Skin epidermis (tissue), 12 donors: ENCODE results near the gene QRSL1.
"Not testable (repeated sequence)": the region's sequence is repeated elsewhere in the genome, so short reads cannot be mapped to it uniquely, and the experiment has no call there.

ENCODE experiments used
- H3K27ac ChIP-seq, 21 experiments: fragments of 200-600 bp; sonication (generic) in 11 of 21; one replicate each; pipeline ENCODE4 v1.5.0; 2020; ENCODE audit warnings: mild to moderate bottlenecking in 3 of 21, inconsistent platforms in 2 of 21, moderate library complexity in 2 of 21
- H3K4me3 ChIP-seq, 7 experiments: fragments of 200-600 bp; sonication (generic) in 2 of 7; one replicate each; pipeline ENCODE4 v1.5.0; 2020; ENCODE audit warnings: inconsistent platforms in 2 of 7, mild to moderate bottlenecking in 2 of 7, moderate library complexity in 1 of 7

Gene QRSL1

GRCh38 chr6:106620931-106621672, 8.3 kb upstream of the QRSL1 start:
- H3K27ac ChIP-seq = no peak overlapping the region
- no peak overlapping the region for H3K4me3 ChIP-seq

- Histone ChIP-seq H3K27ac (no peak overlapping the region), H3K4me3 (no peak overlapping the region)
Observed at GRCh38 chr6:106622412-106622811, 7.0 kb upstream of the QRSL1 start.

GRCh38 chr6:106623039-106623438, 6.3 kb upstream of the QRSL1 start:
- Histone ChIP-seq H3K4me3 (no peak overlapping the region), H3K27ac (no peak overlapping the region)

GRCh38 chr6:106626485-106626884, 2.9 kb upstream of the QRSL1 start:
- no peak overlapping the region for H3K4me3 ChIP-seq
- H3K27ac ChIP-seq = no peak overlapping the region

- not testable (repeated sequence) for H3K4me3 ChIP-seq
- peak overlapping the region in 2 of 21 experiments; percentile 82 to 93 for H3K27ac ChIP-seq
Observed at GRCh38 chr6:106627760-106628159, 1.6 kb upstream of the QRSL1 start.

GRCh38 chr6:106628658-106629102, 698 bp upstream of the QRSL1 start:
- Histone ChIP-seq H3K27ac (peak overlapping the region in 20 of 21 experiments; percentile 53 to 93 (median 82)), H3K4me3 (peak overlapping the region; percentile 51 to 93 (median 77))

- Histone ChIP-seq H3K4me3 (peak overlapping the region; percentile 51 to 93 (median 77)), H3K27ac (peak overlapping the region; percentile 53 to 93 (median 82))
Observed at GRCh38 chr6:106629859-106630163, 433 bp downstream of the QRSL1 start.

- H3K4me3 ChIP-seq = peak overlapping the region; percentile 51 to 93 (median 77)
Observed at GRCh38 chr6:106630366-106630765, 988 bp downstream of the QRSL1 start.

GRCh38 chr6:106631346-106631745, 2.0 kb downstream of the QRSL1 start:
- no peak overlapping the region for H3K27ac ChIP-seq
- no peak overlapping the region for H3K4me3 ChIP-seq

More at GRCh38 chr6:106630366-106630765, 988 bp downstream of the QRSL1 start:
- H3K27ac ChIP-seq = peak overlapping the region in 6 of 21 experiments; percentile 82 to 93 (median 88)

DNA sequence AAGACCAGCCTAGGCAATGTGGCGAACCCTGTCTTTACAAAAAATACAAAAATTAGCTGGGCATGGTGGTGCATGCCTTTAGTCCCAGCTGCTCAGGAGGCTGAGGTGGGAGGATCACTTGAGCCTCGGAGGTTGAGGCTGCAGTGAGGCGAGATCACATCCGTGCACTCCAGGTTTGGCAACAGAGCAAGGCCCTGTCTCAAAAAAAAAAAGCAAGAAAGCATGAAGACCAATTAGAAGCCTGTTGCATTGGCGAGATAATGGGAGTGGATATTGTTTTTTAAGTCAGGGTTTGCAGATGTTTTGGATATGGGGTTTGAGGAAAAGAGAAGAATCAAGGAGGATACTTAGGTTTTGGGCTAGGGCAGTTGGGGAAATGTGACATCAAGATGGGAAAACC, 5.2 kb downstream of the QRSL1 start:
- Histone ChIP-seq H3K27ac (no peak overlapping the region), H3K4me3 (no peak overlapping the region)

DNA sequence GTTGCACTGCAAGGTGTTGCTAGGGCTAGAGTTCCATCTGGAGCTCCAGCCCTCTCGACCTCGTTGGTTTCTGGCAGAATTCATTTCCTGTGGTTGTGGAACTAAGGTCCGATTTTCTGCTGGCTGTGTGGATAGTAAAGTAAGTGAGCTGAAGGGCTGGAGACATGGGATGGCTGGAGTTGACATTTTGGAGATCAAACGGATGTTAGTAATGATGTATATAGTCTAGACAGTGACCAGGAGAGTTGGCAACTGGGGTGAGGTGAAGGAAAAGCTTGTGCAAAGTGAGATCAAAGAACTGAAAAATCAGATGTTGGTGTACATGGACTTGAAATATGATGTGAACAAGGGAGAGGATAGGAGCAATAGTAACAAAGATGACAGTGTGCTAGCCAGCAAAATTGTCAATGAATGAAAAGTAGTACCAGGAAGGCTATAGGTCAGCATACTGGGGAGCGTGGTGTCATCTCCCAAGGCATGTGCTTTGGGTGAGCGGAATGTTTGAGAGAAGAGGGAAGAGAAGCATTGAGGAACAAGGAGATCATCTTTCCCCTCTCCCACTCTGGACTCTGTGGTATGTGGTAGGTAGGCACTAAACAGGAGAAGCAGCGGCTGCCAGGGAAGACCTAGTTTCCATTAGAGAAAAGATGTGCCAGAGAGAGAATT, 7.8 kb downstream of the QRSL1 start:
- Histone ChIP-seq H3K4me3 (no peak overlapping the region), H3K27ac (peak overlapping the region in 1 of 21 experiments; percentile 66)

GRCh38 chr6:106637717-106638341, 8.5 kb downstream of the QRSL1 start:
- Histone ChIP-seq H3K4me3 (no peak overlapping the region), H3K27ac (peak overlapping the region in 3 of 21 experiments; percentile 45 to 73 (median 64))

GRCh38 chr6:106639812-106640211, 10.4 kb downstream of the QRSL1 start:
- Histone ChIP-seq H3K4me3 (no peak overlapping the region), H3K27ac (no peak overlapping the region)

DNA sequence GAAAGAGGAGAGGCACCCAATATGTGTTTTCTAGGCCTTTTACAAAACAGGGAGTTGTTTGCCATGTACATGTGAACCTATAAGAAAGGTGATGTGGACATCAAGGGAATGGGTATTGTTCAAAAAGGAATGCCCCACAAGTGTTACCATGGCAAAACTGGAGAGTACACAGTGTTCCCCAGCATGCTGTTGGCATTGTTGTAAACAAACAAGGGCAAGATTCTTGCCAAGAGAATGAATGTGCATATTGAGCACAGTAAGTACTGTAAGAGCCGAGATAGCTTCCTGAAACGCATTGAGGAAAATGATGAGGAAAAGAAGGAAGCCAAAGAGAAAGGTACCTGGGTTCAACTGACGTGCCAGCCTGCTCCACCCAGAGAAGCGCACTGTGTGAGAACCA, 13.1 kb downstream of the QRSL1 start:
- Histone ChIP-seq H3K4me3 (no peak overlapping the region), H3K27ac (no peak overlapping the region)

DNA sequence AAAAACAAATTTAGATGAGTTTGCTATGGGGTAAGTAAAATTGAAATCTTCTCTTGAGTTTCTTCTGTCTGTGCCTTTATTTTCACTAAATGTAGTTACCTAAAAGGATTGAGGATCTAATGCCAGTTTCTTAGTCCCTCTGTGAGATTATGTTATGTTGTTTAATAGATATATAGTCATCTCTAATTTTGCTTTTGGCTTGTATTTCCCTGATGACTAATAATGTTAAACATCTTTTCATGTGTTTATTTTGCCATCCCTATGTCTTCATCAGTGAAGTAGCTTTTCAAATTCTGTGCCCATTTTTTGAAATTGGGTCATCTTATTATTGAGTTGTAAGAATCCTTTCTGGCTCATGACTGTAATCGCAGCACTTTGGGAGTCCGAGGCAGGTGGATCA, 13.7 kb downstream of the QRSL1 start:
- Histone ChIP-seq H3K4me3 (no peak overlapping the region), H3K27ac (no peak overlapping the region)

- peak overlapping the region in 1 of 21 experiments; percentile 51 for H3K27ac ChIP-seq
- H3K4me3 ChIP-seq = no peak overlapping the region
Observed at GRCh38 chr6:106648651-106649308, 19.4 kb downstream of the QRSL1 start.

DNA sequence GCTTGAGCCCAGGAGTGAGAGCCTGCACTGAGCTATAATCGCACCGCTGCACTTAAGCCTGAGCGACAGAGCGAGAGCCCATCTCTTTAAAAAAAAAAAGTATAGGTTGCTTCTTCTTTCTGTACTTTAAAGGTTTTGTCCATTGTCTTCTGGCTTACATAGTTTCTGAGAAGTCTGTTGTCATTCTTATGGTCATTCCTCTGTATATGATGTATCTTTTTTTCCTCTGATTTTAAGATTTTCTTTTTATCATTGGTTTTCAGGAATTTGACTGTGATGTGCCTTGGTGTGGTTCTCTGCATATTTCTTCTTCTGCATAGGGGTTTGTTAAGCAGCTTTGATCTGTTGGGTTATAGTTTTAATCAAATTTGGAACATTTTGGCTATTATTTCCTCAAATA, 29.1 kb downstream of the QRSL1 start:
- Histone ChIP-seq H3K4me3 (no peak overlapping the region), H3K27ac (no peak overlapping the region)

- Histone ChIP-seq H3K4me3 (no peak overlapping the region), H3K27ac (no peak overlapping the region)
Observed at GRCh38 chr6:106659859-106660258, 30.5 kb downstream of the QRSL1 start.

DNA sequence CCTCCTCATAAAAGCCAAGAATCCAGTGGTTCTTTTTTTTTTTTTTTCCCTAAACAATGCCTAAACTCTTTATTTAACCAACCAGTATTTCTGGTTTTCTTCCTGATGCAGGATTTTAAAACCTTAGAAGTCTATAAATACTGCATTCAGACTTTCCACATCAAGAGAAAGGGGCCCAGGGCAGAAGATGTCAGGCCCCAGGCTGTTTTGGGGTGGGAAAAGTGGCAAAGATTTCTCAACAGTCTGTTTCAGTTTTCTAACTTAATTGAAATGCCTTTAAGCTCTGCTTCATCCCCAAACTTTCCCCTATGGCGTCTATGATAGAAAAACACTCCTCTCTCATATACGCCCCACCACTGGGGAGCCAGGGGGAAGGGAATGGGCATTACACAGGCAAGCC, 33.1 kb downstream of the QRSL1 start:
- no peak overlapping the region for H3K4me3 ChIP-seq
- no peak overlapping the region for H3K27ac ChIP-seq

DNA sequence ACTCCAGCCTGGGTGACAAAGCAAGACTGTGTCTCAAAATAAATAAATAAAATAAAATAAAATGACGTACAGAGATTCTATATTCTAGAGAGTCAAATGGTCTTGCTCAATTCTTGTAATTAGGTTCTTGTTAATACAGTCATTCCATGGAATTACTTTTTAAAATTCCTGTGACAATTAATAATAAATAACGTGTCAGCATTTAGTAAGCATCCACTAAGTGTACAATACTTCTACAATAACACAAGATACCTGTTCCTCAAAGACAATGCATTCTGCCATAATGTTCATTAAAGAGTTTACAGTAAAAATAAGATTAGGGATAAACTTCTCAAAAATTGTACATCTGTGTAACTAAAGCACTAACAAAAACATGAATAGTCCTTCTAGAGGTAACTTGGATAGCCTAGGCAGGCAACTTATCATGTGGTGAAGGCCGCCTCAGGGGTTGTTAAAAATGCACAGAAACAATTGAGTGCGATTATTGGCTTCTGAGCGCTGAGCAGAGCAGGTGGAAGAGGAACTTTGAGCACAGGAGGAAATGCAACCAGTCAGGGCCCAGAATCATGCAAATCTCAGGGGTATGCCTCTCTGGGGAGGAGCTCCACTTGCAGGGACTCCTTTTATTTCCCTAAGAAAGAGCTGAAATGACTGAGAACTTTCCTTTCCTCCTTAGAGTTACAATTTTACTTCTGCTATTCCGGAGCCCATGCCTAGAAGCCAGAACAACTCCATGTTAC, 37.1 kb downstream of the QRSL1 start:
- H3K27ac ChIP-seq = no peak overlapping the region
- no peak overlapping the region for H3K4me3 ChIP-seq
